Peyer's patch (tissue), 4 donors: ENCODE measurements around the gene IGSF9.

Experiments
- POLR2A ChIP-seq, 2 donors: fragments of 450-650 bp; IDR thresholded peaks; one replicate each; pipeline ENCODE4 v1.5.1; 2017; ENCODE audit warnings: antibody characterized with exemption in 2 of 2, mild to moderate bottlenecking in 2 of 2, moderate library complexity in 2 of 2
- TF ChIP-seq, protein P1 (sequence below), 6 experiments: fragments of 450-650 bp in 4 of 6; fragments of 200-600 bp in 2 of 6; sonication (generic) in 1 of 6; IDR thresholded peaks; one replicate each; pipeline ENCODE4 v1.5.1; 2017 to 2019; ENCODE audit warnings: antibody characterized with exemption in 6 of 6, mild to moderate bottlenecking in 3 of 6, moderate library complexity in 1 of 6

- TF ChIP-seq, protein P1, sequence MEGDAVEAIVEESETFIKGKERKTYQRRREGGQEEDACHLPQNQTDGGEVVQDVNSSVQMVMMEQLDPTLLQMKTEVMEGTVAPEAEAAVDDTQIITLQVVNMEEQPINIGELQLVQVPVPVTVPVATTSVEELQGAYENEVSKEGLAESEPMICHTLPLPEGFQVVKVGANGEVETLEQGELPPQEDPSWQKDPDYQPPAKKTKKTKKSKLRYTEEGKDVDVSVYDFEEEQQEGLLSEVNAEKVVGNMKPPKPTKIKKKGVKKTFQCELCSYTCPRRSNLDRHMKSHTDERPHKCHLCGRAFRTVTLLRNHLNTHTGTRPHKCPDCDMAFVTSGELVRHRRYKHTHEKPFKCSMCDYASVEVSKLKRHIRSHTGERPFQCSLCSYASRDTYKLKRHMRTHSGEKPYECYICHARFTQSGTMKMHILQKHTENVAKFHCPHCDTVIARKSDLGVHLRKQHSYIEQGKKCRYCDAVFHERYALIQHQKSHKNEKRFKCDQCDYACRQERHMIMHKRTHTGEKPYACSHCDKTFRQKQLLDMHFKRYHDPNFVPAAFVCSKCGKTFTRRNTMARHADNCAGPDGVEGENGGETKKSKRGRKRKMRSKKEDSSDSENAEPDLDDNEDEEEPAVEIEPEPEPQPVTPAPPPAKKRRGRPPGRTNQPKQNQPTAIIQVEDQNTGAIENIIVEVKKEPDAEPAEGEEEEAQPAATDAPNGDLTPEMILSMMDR (IDR thresholded peaks at IDR 0.05): no peak
- no peak for TF ChIP-seq POLR2A (IDR thresholded peaks at IDR 0.05)
These were observed 49.4 kb downstream of the IGSF9 start for GRCh38 chr1:159895836-159896545.
